K562 (cell line): ENCODE data around the gene NTSR1. TPM values are rescaled to one million over a fixed set of nuclear protein-coding genes. Genes with fewer than 3 reads are reported as not detected.

Source experiments
- CAMTA2 ChIP-seq: fragments of 250-450 bp; sonication (Bioruptor Pico); conservative IDR thresholded peaks from 2 replicates; pipeline ENCODE4 v1.5.1; 2022
- FOXP1 ChIP-seq: sonication (generic); formaldehyde crosslinking; IDR thresholded peaks from 2 replicates; pipeline ENCODE4 v1.8.0; 2022; ENCODE audit warnings: mild to moderate bottlenecking, missing genetic modification reagents
- HDAC3 ChIP-seq: fragments of 450-650 bp; IDR thresholded peaks from 2 replicates; pipeline ENCODE4 v1.6.1; 2018; ENCODE audit warnings: borderline replicate concordance, mild to moderate bottlenecking, moderate library complexity; ENCODE audit not compliant: partially characterized antibody
- SMAD1 ChIP-seq: fragments of 150-350 bp; IDR thresholded peaks from 2 replicates; pipeline ENCODE4 v1.6.1; 2014; ENCODE audit warnings: low read length, low read depth; ENCODE audit not compliant: partially characterized antibody
- SMARCA5 ChIP-seq: fragments of 450-650 bp; IDR thresholded peaks from 2 replicates; pipeline ENCODE4 v1.6.1; 2016
- TCF3 ChIP-seq: sonication (generic); formaldehyde crosslinking; IDR thresholded peaks from 2 replicates; pipeline ENCODE4 v1.4.0; 2020; ENCODE audit warnings: mild to moderate bottlenecking, missing genetic modification reagents
- ZNF133 ChIP-seq: fragments of 250-450 bp; sonication (Bioruptor Pico); IDR thresholded peaks from 2 replicates; pipeline ENCODE4 v1.4.0; 2020; ENCODE audit warnings: mild to moderate bottlenecking
- ZNF217 ChIP-seq: sonication (generic); formaldehyde crosslinking; IDR thresholded peaks from 2 replicates; pipeline ENCODE4 v1.8.0; 2022; ENCODE audit warnings: mild to moderate bottlenecking, missing genetic modification reagents
- polyA plus RNA-seq, 8 experiments: library from polyadenylated mRNA; depleted of rRNA in 4 of 8; stranded (reverse) in 5 of 8; unstranded in 3 of 8; fragments of >200 nt; fragmentation: Nextera tagmentation in 2 of 8; fragmentation: Illumina TruSeq in 1 of 8; extraction: Ambion mirVana in 2 of 8; extraction: Trizol in 1 of 8; gene quantifications; 2 replicates each; pipeline versions ENCODE4 v1.2.1 to v1.2.3, GENCODE V29; 2011 to 2014; ENCODE audit warnings: inconsistent platforms in 1 of 8, missing spikeins in 1 of 8
- total RNA-seq, 7 experiments: library from RNA; depleted of rRNA in 6 of 7; stranded (reverse); fragments of >200 nt in 6 of 7; fragmentation: Illumina TruSeq in 2 of 7; extraction: Trizol in 2 of 7; gene quantifications; 2 replicates each; pipeline versions ENCODE4 v1.2.1 to v1.2.3, GENCODE V29; 2011 to 2021; ENCODE audit warnings: low replicate concordance in 1 of 7
- TF ChIP-seq, protein P1 (sequence below), 2 experiments: fragments of 450-650 bp in 1 of 2; IDR thresholded peaks; 2 replicates each; pipeline ENCODE4 v1.6.1; 2011 to 2017; ENCODE audit warnings: low read depth in 2 of 2, antibody characterized with exemption in 1 of 2, borderline replicate concordance in 1 of 2, low read length in 1 of 2, mild to moderate bottlenecking in 1 of 2, mixed read lengths in 1 of 2; ENCODE audit not compliant: control insufficient read depth in 1 of 2
- TF ChIP-seq, protein P2 (sequence below): fragments of 200-600 bp; sonication (generic); IDR thresholded peaks from one replicate; pipeline ENCODE4 v1.6.1; 2012; ENCODE audit warnings: mild to moderate bottlenecking, low read depth, low read length, inconsistent platforms
- TF ChIP-seq, protein P3 (sequence below): fragments of 250-450 bp; sonication (Bioruptor Pico); IDR thresholded peaks from 2 replicates; pipeline ENCODE4 v1.4.0; 2020; ENCODE audit warnings: mild to moderate bottlenecking, moderate library complexity

Gene NTSR1
- total and polyA plus RNA-seq, 9 of the 15 experiments (the other 6 are each of a cell fraction or from before 2014, with no cell fraction given), result 0.04 to 0.40 (median 0.13) TPM; not detected in 3

DNA sequence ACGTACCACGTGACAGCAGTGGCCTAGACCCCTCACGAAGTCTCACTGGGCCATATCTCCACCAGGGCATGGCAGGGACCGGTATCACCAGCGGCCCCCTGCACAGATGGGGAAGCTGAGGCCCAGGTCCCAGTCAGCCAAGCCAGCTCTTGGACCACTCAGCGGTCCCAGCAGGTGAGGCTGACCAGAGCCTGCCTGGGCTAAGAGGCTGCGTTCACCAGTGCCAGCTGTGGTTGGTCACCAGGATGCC lies 85.0 kb downstream of the NTSR1 start (continued):
- TF ChIP-seq HDAC3, result no peak
- TF ChIP-seq SMARCA5, result 0 out of 2 replicates have a peak, but pooled peaks have one; percentile 36
- TF ChIP-seq, protein P1, sequence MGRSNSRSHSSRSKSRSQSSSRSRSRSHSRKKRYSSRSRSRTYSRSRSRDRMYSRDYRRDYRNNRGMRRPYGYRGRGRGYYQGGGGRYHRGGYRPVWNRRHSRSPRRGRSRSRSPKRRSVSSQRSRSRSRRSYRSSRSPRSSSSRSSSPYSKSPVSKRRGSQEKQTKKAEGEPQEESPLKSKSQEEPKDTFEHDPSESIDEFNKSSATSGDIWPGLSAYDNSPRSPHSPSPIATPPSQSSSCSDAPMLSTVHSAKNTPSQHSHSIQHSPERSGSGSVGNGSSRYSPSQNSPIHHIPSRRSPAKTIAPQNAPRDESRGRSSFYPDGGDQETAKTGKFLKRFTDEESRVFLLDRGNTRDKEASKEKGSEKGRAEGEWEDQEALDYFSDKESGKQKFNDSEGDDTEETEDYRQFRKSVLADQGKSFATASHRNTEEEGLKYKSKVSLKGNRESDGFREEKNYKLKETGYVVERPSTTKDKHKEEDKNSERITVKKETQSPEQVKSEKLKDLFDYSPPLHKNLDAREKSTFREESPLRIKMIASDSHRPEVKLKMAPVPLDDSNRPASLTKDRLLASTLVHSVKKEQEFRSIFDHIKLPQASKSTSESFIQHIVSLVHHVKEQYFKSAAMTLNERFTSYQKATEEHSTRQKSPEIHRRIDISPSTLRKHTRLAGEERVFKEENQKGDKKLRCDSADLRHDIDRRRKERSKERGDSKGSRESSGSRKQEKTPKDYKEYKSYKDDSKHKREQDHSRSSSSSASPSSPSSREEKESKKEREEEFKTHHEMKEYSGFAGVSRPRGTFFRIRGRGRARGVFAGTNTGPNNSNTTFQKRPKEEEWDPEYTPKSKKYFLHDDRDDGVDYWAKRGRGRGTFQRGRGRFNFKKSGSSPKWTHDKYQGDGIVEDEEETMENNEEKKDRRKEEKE (IDR thresholded peaks at IDR 0.05; ENCODE audit: borderline replicate concordance in 1 of 2, control insufficient read depth in 1 of 2, low read depth in 2 of 2, low read length in 1 of 2), result no peak
- TF ChIP-seq TCF3 (CRISPR knock-in tag), result 0 out of 2 replicates have a peak, but pooled peaks have one; percentile 14
- TF ChIP-seq SMAD1, result no peak
- TF ChIP-seq ZNF217, result no peak
- no peak for TF ChIP-seq CAMTA2
- TF ChIP-seq FOXP1, result no peak
- TF ChIP-seq ZNF133 (CRISPR knock-in tag), result no peak
- TF ChIP-seq, protein P2, sequence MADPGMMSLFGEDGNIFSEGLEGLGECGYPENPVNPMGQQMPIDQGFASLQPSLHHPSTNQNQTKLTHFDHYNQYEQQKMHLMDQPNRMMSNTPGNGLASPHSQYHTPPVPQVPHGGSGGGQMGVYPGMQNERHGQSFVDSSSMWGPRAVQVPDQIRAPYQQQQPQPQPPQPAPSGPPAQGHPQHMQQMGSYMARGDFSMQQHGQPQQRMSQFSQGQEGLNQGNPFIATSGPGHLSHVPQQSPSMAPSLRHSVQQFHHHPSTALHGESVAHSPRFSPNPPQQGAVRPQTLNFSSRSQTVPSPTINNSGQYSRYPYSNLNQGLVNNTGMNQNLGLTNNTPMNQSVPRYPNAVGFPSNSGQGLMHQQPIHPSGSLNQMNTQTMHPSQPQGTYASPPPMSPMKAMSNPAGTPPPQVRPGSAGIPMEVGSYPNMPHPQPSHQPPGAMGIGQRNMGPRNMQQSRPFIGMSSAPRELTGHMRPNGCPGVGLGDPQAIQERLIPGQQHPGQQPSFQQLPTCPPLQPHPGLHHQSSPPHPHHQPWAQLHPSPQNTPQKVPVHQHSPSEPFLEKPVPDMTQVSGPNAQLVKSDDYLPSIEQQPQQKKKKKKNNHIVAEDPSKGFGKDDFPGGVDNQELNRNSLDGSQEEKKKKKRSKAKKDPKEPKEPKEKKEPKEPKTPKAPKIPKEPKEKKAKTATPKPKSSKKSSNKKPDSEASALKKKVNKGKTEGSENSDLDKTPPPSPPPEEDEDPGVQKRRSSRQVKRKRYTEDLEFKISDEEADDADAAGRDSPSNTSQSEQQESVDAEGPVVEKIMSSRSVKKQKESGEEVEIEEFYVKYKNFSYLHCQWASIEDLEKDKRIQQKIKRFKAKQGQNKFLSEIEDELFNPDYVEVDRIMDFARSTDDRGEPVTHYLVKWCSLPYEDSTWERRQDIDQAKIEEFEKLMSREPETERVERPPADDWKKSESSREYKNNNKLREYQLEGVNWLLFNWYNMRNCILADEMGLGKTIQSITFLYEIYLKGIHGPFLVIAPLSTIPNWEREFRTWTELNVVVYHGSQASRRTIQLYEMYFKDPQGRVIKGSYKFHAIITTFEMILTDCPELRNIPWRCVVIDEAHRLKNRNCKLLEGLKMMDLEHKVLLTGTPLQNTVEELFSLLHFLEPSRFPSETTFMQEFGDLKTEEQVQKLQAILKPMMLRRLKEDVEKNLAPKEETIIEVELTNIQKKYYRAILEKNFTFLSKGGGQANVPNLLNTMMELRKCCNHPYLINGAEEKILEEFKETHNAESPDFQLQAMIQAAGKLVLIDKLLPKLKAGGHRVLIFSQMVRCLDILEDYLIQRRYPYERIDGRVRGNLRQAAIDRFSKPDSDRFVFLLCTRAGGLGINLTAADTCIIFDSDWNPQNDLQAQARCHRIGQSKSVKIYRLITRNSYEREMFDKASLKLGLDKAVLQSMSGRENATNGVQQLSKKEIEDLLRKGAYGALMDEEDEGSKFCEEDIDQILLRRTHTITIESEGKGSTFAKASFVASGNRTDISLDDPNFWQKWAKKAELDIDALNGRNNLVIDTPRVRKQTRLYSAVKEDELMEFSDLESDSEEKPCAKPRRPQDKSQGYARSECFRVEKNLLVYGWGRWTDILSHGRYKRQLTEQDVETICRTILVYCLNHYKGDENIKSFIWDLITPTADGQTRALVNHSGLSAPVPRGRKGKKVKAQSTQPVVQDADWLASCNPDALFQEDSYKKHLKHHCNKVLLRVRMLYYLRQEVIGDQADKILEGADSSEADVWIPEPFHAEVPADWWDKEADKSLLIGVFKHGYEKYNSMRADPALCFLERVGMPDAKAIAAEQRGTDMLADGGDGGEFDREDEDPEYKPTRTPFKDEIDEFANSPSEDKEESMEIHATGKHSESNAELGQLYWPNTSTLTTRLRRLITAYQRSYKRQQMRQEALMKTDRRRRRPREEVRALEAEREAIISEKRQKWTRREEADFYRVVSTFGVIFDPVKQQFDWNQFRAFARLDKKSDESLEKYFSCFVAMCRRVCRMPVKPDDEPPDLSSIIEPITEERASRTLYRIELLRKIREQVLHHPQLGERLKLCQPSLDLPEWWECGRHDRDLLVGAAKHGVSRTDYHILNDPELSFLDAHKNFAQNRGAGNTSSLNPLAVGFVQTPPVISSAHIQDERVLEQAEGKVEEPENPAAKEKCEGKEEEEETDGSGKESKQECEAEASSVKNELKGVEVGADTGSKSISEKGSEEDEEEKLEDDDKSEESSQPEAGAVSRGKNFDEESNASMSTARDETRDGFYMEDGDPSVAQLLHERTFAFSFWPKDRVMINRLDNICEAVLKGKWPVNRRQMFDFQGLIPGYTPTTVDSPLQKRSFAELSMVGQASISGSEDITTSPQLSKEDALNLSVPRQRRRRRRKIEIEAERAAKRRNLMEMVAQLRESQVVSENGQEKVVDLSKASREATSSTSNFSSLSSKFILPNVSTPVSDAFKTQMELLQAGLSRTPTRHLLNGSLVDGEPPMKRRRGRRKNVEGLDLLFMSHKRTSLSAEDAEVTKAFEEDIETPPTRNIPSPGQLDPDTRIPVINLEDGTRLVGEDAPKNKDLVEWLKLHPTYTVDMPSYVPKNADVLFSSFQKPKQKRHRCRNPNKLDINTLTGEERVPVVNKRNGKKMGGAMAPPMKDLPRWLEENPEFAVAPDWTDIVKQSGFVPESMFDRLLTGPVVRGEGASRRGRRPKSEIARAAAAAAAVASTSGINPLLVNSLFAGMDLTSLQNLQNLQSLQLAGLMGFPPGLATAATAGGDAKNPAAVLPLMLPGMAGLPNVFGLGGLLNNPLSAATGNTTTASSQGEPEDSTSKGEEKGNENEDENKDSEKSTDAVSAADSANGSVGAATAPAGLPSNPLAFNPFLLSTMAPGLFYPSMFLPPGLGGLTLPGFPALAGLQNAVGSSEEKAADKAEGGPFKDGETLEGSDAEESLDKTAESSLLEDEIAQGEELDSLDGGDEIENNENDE, result no peak
- TF ChIP-seq, protein P3, sequence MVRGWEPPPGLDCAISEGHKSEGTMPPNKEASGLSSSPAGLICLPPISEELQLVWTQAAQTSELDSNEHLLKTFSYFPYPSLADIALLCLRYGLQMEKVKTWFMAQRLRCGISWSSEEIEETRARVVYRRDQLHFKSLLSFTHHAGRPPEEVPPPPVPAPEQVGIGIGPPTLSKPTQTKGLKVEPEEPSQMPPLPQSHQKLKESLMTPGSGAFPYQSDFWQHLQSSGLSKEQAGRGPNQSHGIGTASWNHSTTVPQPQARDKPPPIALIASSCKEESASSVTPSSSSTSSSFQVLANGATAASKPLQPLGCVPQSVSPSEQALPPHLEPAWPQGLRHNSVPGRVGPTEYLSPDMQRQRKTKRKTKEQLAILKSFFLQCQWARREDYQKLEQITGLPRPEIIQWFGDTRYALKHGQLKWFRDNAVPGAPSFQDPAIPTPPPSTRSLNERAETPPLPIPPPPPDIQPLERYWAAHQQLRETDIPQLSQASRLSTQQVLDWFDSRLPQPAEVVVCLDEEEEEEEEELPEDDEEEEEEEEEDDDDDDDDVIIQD (CRISPR knock-in tag), result 0 out of 2 replicates have a peak, but pooled peaks have one; percentile 41
